Measurements from ENCODE around the gene SLC10A6.

- TF ChIP-seq POLR2AphosphoS5 (IDR thresholded peaks at IDR 0.05; ENCODE audit: low read depth, low read length) (no peak), POLR2A (IDR thresholded peaks at IDR 0.05; ENCODE audit: low read depth, low read length) (no peak)
Measured at GRCh38 chr4:86778175-86778574, 71.0 kb downstream of the SLC10A6 start.
